Measurements from ENCODE around the gene STON2. TPM values are rescaled to one million over a fixed set of nuclear protein-coding genes. Genes with fewer than 3 reads are reported as not detected.

Gene STON2
- total RNA-seq, 1 experiment from 2014 or later, result 12.3 TPM

- Histone ChIP-seq H3K4me3 (ENCODE audit: low read length) (no peak overlapping the region), H3K27ac (ENCODE audit: low read length) (no peak overlapping the region), H3K9me2 (replicated peaks; ENCODE audit: low read length) (no peaks in the 10 kb centered on the region), H3K36me3 (ENCODE audit: low read depth, low read length) (no peaks in the 10 kb centered on the region), H3K79me2 (ENCODE audit: low read length) (no peaks in the 10 kb centered on the region), H3K4me1 (ENCODE audit: insufficient read depth, low read length) (peaks cover 14% of the 10 kb centered on the region), H4K20me1 (ENCODE audit: low read length) (no peaks in the 10 kb centered on the region), H3F3A (ENCODE audit: low read length, unreplicated experiment) (no peaks in the 10 kb centered on the region), H2AFZ (ENCODE audit: low read length) (no peak overlapping the region), H3K4me2 (ENCODE audit: low read length) (no peak overlapping the region), H3K9ac (ENCODE audit: low read length) (no peak overlapping the region), H3K9me3 (ENCODE audit: low read length) (no peaks in the 10 kb centered on the region), H3K27me3 (ENCODE audit: low read length) (no peaks in the 10 kb centered on the region)
- no peak for TF ChIP-seq CTCF (conservative IDR thresholded peaks at IDR 0.05; ENCODE audit: low read depth, low read length)
- no peak for TF ChIP-seq EZH2phosphoT487 (IDR thresholded peaks at IDR 0.05; ENCODE audit: borderline replicate concordance, low read length)
- POLR2A ChIA-PET (ENCODE audit: unreplicated experiment), result no interaction called here
- no peak for DNase-seq
- ATAC-seq, result no peak
- no TSS peak for BruUV-seq (replicated peaks)
- CTCF ChIA-PET, result no interaction called here
- intact Hi-C loops (cut with micrococcal nuclease), result no loop called here
These were observed 136.2 kb downstream of the STON2 start for GRCh38 chr14:81263777-81264410.

- no peaks in the 10 kb centered on the region for H3K4me1 ChIP-seq (ENCODE audit: insufficient read depth, low read length)
- ATAC-seq (no peak), DNase-seq (no peak)
- POLR2A ChIA-PET (ENCODE audit: unreplicated experiment), result no interaction called here
- H3K9ac ChIP-seq (ENCODE audit: low read length), result no peak overlapping the region
- H3K4me3 ChIP-seq (ENCODE audit: low read length), result no peak overlapping the region
- H3K79me2 ChIP-seq (ENCODE audit: low read length), result no peaks in the 10 kb centered on the region
- H3K9me3 ChIP-seq (ENCODE audit: low read length), result no peaks in the 10 kb centered on the region
- no peaks in the 10 kb centered on the region for H3K27me3 ChIP-seq (ENCODE audit: low read length)
- H3K36me3 ChIP-seq (ENCODE audit: low read depth, low read length), result no peaks in the 10 kb centered on the region
- no TSS peak for BruUV-seq (replicated peaks)
- H4K20me1 ChIP-seq (ENCODE audit: low read length), result no peaks in the 10 kb centered on the region
- no peaks in the 10 kb centered on the region for H3F3A ChIP-seq (ENCODE audit: low read length, unreplicated experiment)
- H3K4me2 ChIP-seq (ENCODE audit: low read length), result no peak overlapping the region
- H2AFZ ChIP-seq (ENCODE audit: low read length), result no peak overlapping the region
- H3K27ac ChIP-seq (ENCODE audit: low read length), result no peak overlapping the region
- TF ChIP-seq EZH2 (IDR thresholded peaks at IDR 0.05; ENCODE audit: low read length, unreplicated experiment) (no peak), CTCF (conservative IDR thresholded peaks at IDR 0.05; ENCODE audit: low read depth, low read length) (no peak), EZH2phosphoT487 (IDR thresholded peaks at IDR 0.05; ENCODE audit: borderline replicate concordance, low read length) (no peak)
- CTCF ChIA-PET, result no interaction called here
- no peaks in the 10 kb centered on the region for H3K9me2 ChIP-seq (replicated peaks; ENCODE audit: low read length)
- intact Hi-C loops (cut with micrococcal nuclease), result no loop called here
These were observed 138.9 kb downstream of the STON2 start for GRCh38 chr14:81261176-81261575.

GRCh38 chr14:81260732-81261131 is 139.4 kb downstream of the STON2 start:
- no peak overlapping the region for H3K27ac ChIP-seq (ENCODE audit: low read length)
- DNase-seq, result peak; percentile 14
- no peaks in the 10 kb centered on the region for H3K36me3 ChIP-seq (ENCODE audit: low read depth, low read length)
- H4K20me1 ChIP-seq (ENCODE audit: low read length), result no peaks in the 10 kb centered on the region
- H3F3A ChIP-seq (ENCODE audit: low read length, unreplicated experiment), result no peaks in the 10 kb centered on the region
- POLR2A ChIA-PET (ENCODE audit: unreplicated experiment), result no interaction called here
- intact Hi-C loops (cut with micrococcal nuclease), result no loop called here
- no peak overlapping the region for H3K4me2 ChIP-seq (ENCODE audit: low read length)
- BruUV-seq (replicated peaks), result no TSS peak
- no peaks in the 10 kb centered on the region for H3K27me3 ChIP-seq (ENCODE audit: low read length)
- CTCF ChIA-PET, result no interaction called here
- H3K4me3 ChIP-seq (ENCODE audit: low read length), result no peak overlapping the region
- no peak for ATAC-seq
- H3K4me1 ChIP-seq (ENCODE audit: insufficient read depth, low read length), result no peaks in the 10 kb centered on the region
- no peak overlapping the region for H2AFZ ChIP-seq (ENCODE audit: low read length)
- no peaks in the 10 kb centered on the region for H3K9me2 ChIP-seq (replicated peaks; ENCODE audit: low read length)
- H3K9ac ChIP-seq (ENCODE audit: low read length), result no peak overlapping the region
- no peaks in the 10 kb centered on the region for H3K9me3 ChIP-seq (ENCODE audit: low read length)
- TF ChIP-seq EZH2phosphoT487 (IDR thresholded peaks at IDR 0.05; ENCODE audit: borderline replicate concordance, low read length) (no peak), EZH2 (IDR thresholded peaks at IDR 0.05; ENCODE audit: low read length, unreplicated experiment) (no peak), CTCF (conservative IDR thresholded peaks at IDR 0.05; ENCODE audit: low read depth, low read length) (no peak)
- no peaks in the 10 kb centered on the region for H3K79me2 ChIP-seq (ENCODE audit: low read length)
